HG02885 (cell line): ENCODE results near the gene TNN.
"Not testable (repeated sequence)": the region's sequence is repeated elsewhere in the genome, so short reads cannot be mapped to it uniquely, and the experiment has no call there.

Experiments
- ATAC-seq: cut with Tn5 transposase; IDR thresholded peaks from one replicate; pipeline ENCODE4 v1.9.1; 2021; ENCODE audit warnings: mild to moderate bottlenecking; ENCODE audit not compliant: unreplicated experiment, poor library complexity

The TNN gene

GRCh38 chr1:175106536-175106935, 38.9 kb downstream of the TNN start:
- not testable (repeated sequence) for ATAC-seq

- not testable (repeated sequence) for ATAC-seq
Measured at GRCh38 chr1:175108331-175108820, 40.7 kb downstream of the TNN start.

GRCh38 chr1:175114996-175115395, 47.4 kb downstream of the TNN start:
- ATAC-seq, result no peak

GRCh38 chr1:175116210-175116798, 48.7 kb downstream of the TNN start:
- no peak for ATAC-seq

- no peak for ATAC-seq
Measured at GRCh38 chr1:175116903-175117302, 49.3 kb downstream of the TNN start.

- peak; percentile 80 for ATAC-seq
Measured at GRCh38 chr1:175118375-175119367, 51.0 kb downstream of the TNN start.

- ATAC-seq, result no peak
Measured at GRCh38 chr1:175120511-175120910, 52.9 kb downstream of the TNN start.

GRCh38 chr1:175124861-175125260, 57.2 kb downstream of the TNN start:
- ATAC-seq, result no peak

GRCh38 chr1:175126347-175126746, 58.7 kb downstream of the TNN start:
- no peak for ATAC-seq

- ATAC-seq, result no peak
Measured at GRCh38 chr1:175127565-175127964, 59.9 kb downstream of the TNN start.

- ATAC-seq, result no peak
Measured at GRCh38 chr1:175128523-175128922, 60.9 kb downstream of the TNN start.

GRCh38 chr1:175129182-175129581, 61.5 kb downstream of the TNN start:
- no peak for ATAC-seq

GRCh38 chr1:175129644-175129996, 62.0 kb downstream of the TNN start:
- no peak for ATAC-seq

GRCh38 chr1:175129997-175130648, 62.5 kb downstream of the TNN start:
- no peak for ATAC-seq

- no peak for ATAC-seq
Measured at GRCh38 chr1:175130649-175131045, 63.0 kb downstream of the TNN start.

- ATAC-seq, result no peak
Measured at GRCh38 chr1:175131095-175131494, 63.5 kb downstream of the TNN start.

- ATAC-seq, result no peak
Measured at GRCh38 chr1:175132436-175132835, 64.8 kb downstream of the TNN start.

GRCh38 chr1:175133673-175134435, 66.2 kb downstream of the TNN start:
- peak; percentile 63 for ATAC-seq

GRCh38 chr1:175134500-175134899, 66.9 kb downstream of the TNN start:
- ATAC-seq, result peak; percentile 52

GRCh38 chr1:175136246-175136645, 68.6 kb downstream of the TNN start:
- no peak for ATAC-seq
